Activated gamma-delta T cell treated with anti-CD3 and anti-CD28 coated beads, Interleukin-2, amount 50 U/mL, for 16 hours (primary cell): ENCODE measurements around the gene DCXR.

ENCODE experiments used
- DNase-seq: peaks from one replicate; pipeline ENCODE4 v3.0.0-alpha.2; 2020; ENCODE audit warnings: low read depth

The DCXR gene

GRCh38 chr17:82010575-82011525 lies 26.6 kb downstream of the DCXR start:
- DNase-seq, result no peak

- DNase-seq, result no peak
These were observed 28.1 kb downstream of the DCXR start for GRCh38 chr17:82009413-82009812.

GRCh38 chr17:82008941-82009405 lies 28.5 kb downstream of the DCXR start:
- DNase-seq, result no peak

- no peak for DNase-seq
These were observed 29.1 kb downstream of the DCXR start for GRCh38 chr17:82008258-82008940.

- DNase-seq, result no peak
These were observed 29.8 kb downstream of the DCXR start for GRCh38 chr17:82007495-82008257.

- no peak for DNase-seq
These were observed 30.3 kb downstream of the DCXR start for GRCh38 chr17:82007228-82007494.

GRCh38 chr17:82006468-82007227 lies 30.8 kb downstream of the DCXR start:
- no peak for DNase-seq

GRCh38 chr17:82005701-82006348 lies 31.7 kb downstream of the DCXR start:
- no peak for DNase-seq

- DNase-seq, result no peak
These were observed 32.7 kb downstream of the DCXR start for GRCh38 chr17:82004517-82005455.

GRCh38 chr17:82003411-82004381 lies 33.8 kb downstream of the DCXR start:
- DNase-seq, result no peak

GRCh38 chr17:82001571-82002056 lies 35.9 kb downstream of the DCXR start:
- no peak for DNase-seq

GRCh38 chr17:82000803-82001570 lies 36.5 kb downstream of the DCXR start:
- DNase-seq, result no peak

- no peak for DNase-seq
These were observed 37.3 kb downstream of the DCXR start for GRCh38 chr17:81999976-82000802.

- no peak for DNase-seq
These were observed 37.9 kb downstream of the DCXR start for GRCh38 chr17:81999587-81999975.

GRCh38 chr17:81998691-81999438 lies 38.6 kb downstream of the DCXR start:
- no peak for DNase-seq

- DNase-seq, result no peak
These were observed 39.3 kb downstream of the DCXR start for GRCh38 chr17:81998212-81998611.
